AG09309 (cell line): ENCODE results near the gene ATP8A2.

ENCODE experiments used
- DNase-seq: peaks from one replicate; pipeline ENCODE4 v3.0.0-alpha.2; 2010; ENCODE audit warnings: low read depth
- H3K4me3 ChIP-seq: 2 replicates; pipeline ENCODE4 v1.5.1; 2011; ENCODE audit warnings: mild to moderate bottlenecking, low read depth, low read length, moderate library complexity; ENCODE audit not compliant: control insufficient read depth
- CTCF ChIP-seq: IDR thresholded peaks from 2 replicates; pipeline ENCODE4 v1.5.1; 2011; ENCODE audit warnings: mild to moderate bottlenecking, low read depth, low read length, inconsistent platforms; ENCODE audit not compliant: insufficient read depth, control insufficient read depth; ENCODE audit errors: missing control alignments

ATP8A2 gene

GRCh38 chr13:25901460-25902376, 529.9 kb downstream of the ATP8A2 start:
- no peak for TF ChIP-seq CTCF
- no peak overlapping the region for H3K4me3 ChIP-seq
- no peak for DNase-seq

- TF ChIP-seq CTCF, result no peak
- no peak overlapping the region for H3K4me3 ChIP-seq
- no peak for DNase-seq
Observed at GRCh38 chr13:25902455-25902854, 530.7 kb downstream of the ATP8A2 start.

GRCh38 chr13:25902891-25903341, 531.1 kb downstream of the ATP8A2 start:
- no peak for TF ChIP-seq CTCF
- DNase-seq, result no peak
- H3K4me3 ChIP-seq, result no peak overlapping the region

- no peak for DNase-seq
- no peak overlapping the region for H3K4me3 ChIP-seq
- TF ChIP-seq CTCF, result no peak
Observed at GRCh38 chr13:25904830-25905229, 533.1 kb downstream of the ATP8A2 start.

GRCh38 chr13:25905611-25906010, 533.8 kb downstream of the ATP8A2 start:
- DNase-seq, result no peak
- TF ChIP-seq CTCF, result no peak

GRCh38 chr13:25906191-25906661, 534.5 kb downstream of the ATP8A2 start:
- DNase-seq, result no peak

More at GRCh38 chr13:25905611-25906010, 533.8 kb downstream of the ATP8A2 start:
- H3K4me3 ChIP-seq, result no peak overlapping the region

More at GRCh38 chr13:25906191-25906661, 534.5 kb downstream of the ATP8A2 start:
- TF ChIP-seq CTCF, result no peak
- no peak overlapping the region for H3K4me3 ChIP-seq
